Effector CD8-positive, alpha-beta T cell (primary cell): Measurements from ENCODE around the gene RPL37A.

ENCODE experiments used
- DNase-seq: peaks from one replicate; lab custom pipeline; 2025; lab: John Stamatoyannopoulos, UW
- total RNA-seq, 4 experiments: gene quantifications; one replicate each; lab custom pipeline; 2026; lab: John Stamatoyannopoulos, UW

Gene RPL37A
- total RNA-seq = 603 to 1,150 (median 918) reads per million in 4 experiments

DNA sequence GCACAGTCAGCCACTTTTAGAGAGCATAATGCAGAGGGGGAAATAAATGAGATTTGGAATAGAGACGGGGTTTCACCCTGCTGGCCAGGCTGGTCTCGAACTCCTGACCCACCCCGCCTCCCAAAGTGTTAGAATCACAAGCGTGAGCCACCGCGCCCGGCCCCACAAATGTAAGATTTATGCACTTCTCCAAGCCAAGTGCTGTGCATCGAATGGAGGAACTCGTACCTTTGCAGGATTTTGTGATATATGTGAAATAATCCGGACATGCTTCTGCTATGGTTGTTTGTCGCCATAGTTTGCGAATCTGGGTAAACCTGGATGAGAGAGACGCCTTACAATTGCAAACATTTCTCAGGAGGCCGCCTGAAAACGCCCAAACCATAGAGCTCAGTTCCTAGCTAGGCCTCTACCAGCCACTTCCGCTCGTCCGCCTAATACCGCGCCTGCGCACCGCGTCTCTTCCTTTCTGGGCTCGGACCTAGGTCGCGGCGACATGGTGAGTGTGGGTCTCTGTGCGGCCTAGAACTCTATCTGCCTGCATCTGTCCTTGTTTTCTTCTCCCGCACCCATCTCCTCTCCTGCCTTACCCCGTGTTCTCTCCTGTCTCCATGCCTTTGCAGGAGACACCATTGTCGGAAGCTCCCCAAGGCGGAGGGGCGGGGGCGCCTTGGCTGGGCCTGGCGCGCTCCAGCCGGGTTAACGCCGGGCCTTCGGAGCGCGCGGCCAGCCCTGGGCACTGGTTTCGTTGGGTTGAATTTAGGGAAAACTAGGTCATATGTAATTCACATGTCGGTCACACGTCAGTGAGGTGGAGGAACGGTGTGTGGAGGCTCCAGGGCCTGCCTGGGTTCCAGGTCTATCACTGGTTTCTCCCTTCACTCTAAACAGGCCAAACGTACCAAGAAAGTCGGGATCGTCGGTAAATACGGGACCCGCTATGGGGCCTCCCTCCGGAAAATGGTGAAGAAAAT lies at the start of gene RPL37A:
RPL37A (plus strand) TSS at position 466 of the 974 bp plus-strand sequence; CDS start at position 497, 31 bp downstream.
- DNase-seq = peak; percentile 79

- no peak for DNase-seq
Observed at GRCh38 chr2:216450346-216450745, 48.3 kb upstream of the RPL37A start.

DNA sequence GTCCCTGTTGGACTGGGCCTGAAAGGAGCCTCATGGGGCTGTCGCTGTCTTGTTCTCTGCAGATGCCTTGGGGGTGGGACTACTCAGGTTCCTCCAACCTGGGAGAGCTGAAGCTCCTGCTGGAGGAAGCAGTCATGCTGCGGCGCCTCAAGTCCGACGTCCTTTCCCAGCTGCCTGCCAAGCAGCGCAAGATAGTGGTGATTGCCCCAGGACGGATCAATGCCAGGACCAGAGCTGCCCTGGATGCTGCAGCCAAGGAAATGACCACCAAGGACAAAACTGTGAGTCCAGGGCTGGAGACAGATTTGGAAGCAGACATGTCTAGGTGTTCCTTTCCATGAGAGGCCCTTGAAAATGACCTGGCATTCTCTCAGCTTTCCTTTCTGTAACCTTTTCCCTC lies 47.9 kb upstream of the RPL37A start:
- DNase-seq = no peak

DNA sequence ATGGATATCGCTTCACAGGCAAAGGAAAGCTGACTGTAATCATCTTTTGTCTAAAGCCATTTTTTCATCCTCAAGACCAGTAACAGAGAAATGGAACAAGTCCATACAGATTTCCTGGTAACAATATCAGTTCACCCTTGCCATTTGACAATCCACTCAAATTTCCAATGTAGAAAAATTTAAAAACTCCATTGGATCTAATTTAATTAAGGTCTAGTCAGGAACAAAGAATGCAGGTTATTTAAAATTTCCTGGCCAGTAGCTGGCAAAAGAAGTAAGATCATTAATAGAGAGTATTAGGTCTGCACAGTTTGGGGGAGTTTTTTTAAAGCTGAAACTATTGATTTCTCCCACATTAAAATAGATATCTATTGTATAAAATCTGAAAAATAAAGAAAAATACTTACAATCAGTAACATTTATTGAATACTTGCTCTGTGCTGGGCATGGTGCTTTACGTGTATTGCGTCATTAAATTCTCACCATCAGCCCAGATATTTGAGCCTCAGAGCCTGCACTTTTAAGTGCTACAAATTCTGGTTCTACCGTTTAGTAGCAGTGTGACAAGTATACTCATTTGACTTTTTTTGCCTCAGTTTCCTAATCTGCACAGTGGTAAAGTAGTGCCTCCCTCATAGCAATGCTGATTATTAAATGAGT lies 44.6 kb upstream of the RPL37A start:
- no peak for DNase-seq

- no peak for DNase-seq
Observed at GRCh38 chr2:216463148-216463547, 35.5 kb upstream of the RPL37A start.

DNA sequence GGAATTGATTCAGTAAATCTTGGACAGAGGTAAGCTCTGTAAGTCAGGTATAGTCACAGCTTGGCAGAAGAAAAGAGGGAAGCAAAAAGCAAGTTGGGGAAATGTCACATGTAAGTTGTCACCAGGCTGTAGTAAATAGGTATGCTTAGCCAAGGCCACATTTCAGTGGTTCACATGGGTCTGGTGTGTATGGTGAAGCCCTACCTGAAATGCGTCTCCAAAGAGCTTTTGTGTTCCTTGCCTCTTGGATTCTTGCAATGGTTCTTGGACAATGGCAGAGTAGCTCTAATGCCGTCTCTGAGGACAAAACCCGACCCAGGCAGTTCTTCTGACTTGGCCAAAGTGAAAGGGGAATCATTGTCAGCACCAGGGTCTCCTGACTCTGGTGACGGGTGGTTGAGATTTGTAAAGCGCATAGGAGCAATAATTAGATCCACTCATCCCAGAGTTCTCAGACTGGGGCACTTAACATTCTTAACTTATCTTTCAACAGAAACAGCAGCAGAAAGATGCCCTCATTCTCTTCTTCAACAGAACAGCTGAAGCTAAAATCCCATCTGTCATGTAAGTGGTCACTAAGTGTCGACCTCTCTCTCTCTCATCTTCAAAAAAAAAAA lies 34.4 kb upstream of the RPL37A start:
- no peak for DNase-seq

- no peak for DNase-seq
Observed at GRCh38 chr2:216465579-216466195, 33.0 kb upstream of the RPL37A start.

- no peak for DNase-seq
Observed at GRCh38 chr2:216467845-216468244, 30.8 kb upstream of the RPL37A start.

DNA sequence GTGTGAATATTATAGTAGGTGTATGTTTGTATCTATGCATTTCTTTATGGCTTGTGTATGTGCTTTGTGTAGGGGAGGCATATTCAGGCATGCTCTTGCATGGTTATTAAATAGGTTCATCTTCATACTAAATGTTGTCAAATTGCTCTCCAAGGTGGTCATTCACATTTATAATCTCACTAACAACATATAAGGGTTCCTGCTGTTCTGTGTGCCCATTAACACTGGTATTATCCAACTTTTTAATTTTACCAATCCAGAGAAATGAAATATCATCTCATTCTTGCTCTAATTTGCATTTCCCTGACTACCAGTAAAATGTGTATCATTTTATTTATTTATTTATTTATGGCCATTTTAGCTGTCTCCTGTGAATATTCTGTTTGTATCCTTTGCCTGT lies 29.0 kb upstream of the RPL37A start:
- no peak for DNase-seq

DNA sequence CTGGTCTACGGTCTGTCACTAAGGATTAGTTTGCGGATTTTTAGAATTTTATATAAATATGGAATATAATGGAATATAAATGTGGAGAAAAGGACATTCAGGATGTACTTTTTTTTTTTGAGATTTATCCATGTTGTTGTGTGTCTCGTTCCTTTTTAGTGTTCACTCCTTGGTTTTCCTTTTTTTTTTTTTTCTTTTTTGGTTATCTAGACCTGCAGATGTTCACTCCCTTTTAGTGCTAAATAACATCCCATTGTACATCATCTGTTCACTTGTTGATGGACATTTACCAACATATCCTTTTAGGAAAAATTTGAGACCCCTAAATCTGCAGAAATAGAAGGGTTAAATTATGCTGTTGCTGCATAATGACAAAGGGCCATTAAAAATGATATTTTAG lies 25.5 kb upstream of the RPL37A start:
- DNase-seq = no peak

DNA sequence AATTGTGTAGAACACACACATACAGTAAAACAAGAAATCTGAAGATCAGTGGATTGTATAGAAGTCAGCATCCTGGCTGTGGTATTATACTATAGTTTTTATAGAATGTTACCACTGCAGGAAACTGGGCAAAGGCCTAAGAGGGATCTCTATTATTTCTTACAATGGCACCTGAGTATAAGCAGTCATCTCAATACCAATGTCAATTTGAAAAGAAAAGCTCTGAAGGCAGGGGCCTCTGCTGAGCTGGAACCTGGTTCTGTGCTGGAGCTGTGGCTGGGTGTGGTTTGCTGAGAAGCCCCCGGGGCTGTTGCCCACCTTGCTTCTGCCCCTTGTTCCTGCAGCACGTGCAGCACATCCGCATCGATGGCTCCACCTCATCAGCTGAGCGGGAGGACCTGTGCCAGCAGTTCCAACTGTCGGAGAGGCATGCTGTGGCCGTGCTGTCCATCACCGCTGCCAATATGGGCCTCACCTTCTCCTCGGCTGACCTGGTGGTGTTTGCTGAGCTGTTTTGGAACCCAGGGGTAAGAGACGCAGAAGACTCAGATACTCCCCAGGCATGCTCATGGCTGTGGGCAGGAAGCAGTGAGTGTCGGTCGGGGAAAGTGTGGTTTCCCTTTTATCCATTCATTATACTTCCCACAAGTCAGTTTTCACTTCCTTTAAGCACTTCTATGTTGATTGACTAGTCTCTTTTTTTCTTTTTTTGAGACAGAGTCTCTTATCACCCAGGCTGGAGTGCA lies 23.5 kb upstream of the RPL37A start:
- DNase-seq = no peak

GRCh38 chr2:216475767-216476166 lies 22.9 kb upstream of the RPL37A start:
- DNase-seq = no peak

- DNase-seq = no peak
Observed at GRCh38 chr2:216477283-216478035, 21.2 kb upstream of the RPL37A start.

GRCh38 chr2:216478151-216478550 lies 20.5 kb upstream of the RPL37A start:
- DNase-seq = no peak

- DNase-seq = no peak
Observed at GRCh38 chr2:216478791-216479190, 19.9 kb upstream of the RPL37A start.

DNA sequence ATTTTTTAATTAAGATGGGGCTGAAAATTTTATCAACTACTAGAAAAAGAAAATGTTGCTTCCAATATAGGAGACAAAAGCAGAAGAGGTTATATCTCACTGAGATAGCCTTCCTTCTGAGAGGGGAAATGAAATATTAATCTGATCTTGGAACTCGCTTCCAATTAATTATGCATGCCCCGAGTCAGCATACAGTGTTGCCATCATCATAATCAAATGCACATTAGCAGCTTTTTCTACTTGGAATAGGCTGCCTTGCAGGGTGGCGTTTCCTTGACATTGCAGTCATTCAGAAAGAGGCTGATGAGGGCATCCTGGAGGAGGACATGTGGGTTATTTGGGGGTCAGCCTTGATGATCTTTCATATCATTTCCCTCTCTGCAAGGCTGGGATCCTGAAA lies 18.4 kb upstream of the RPL37A start:
- no peak for DNase-seq

DNA sequence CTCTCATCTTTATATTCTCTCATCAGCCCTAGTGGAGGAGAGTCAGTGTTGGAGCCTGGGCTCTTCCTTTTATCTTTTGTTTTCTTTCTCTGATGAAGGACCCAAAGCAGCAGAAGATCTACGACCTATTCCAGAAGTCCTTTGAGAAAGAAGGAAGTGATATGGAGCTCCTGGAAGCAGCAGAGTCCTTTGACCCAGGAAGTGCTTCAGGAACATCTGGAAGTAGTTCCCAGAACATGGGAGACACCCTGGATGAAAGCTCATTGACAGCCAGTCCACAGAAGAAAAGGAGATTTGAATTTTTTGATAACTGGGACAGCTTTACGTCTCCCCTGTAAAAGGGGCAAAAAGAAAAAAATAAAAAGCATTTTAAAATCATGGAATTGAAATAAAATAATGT lies 16.0 kb upstream of the RPL37A start:
- no peak for DNase-seq

GRCh38 chr2:216485237-216485636 lies 13.4 kb upstream of the RPL37A start:
- DNase-seq = no peak

- no peak for DNase-seq
Observed at GRCh38 chr2:216485745-216486144, 12.9 kb upstream of the RPL37A start.

GRCh38 chr2:216486271-216486670 lies 12.4 kb upstream of the RPL37A start:
- DNase-seq = no peak

- DNase-seq = no peak
Observed at GRCh38 chr2:216486708-216487107, 11.9 kb upstream of the RPL37A start.
